ENCODE results near the gene FBXO24.

FBXO24 gene

DNA sequence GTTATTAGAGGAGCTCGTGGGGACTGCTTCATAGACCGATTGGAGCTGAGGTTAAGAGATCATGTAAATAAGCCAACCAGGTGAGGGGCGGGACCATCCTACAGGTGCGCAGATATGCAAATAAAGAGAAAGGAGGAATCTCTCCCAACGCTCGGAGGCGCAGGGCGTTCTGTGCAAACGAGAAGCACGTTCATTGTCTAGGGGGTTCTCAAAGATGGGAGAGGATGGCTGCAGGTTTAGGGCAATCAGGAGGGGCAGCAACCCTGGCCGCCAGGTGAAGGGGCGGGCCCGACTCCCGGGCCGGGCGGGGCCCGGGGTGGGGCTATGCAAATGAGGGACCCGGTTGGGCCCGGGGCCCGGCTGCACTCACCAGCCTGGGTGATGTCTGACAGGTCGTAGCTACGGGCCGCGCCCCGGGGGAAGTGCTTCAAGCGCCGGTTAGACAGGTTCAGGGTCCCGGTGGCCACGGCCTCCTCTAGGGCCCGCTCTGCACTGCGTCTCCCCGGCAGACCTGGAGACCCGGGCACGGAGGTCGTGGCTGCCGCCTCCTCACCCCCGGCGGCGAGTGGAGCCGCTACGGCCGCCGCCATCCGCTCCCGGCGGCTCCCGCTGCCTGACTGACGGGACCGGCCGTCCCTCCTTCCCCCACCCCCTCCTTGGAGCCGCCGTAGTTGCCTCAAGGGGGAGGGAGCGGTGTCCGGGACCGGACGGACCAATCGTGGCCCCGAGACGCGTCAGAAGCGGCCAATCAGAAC is 440 bp upstream of the FBXO24 start, which contains the start of gene LRCH4:
Gene LRCH4 (minus strand): TSS at position 619 of the 755 bp plus-strand sequence. CDS start 29 bp downstream, at position 590.
- Mint-ChIP-seq H3K4me1 (peaks cover 40% of the 10 kb centered on the region), H3K36me3 (ENCODE audit: low read depth) (peaks cover 3% of the 10 kb centered on the region), H3K27me3 (peaks cover 3% of the 10 kb centered on the region), H3K9me3 (no peaks in the 10 kb centered on the region), H3K4me3 (peak within 1 kb of the TSS; percentile 98), H3K27ac (peak within 1 kb of the TSS; percentile 90)
- ATAC-seq, result peak; percentile 5
- peak; percentile 67 for DNase-seq

DNA sequence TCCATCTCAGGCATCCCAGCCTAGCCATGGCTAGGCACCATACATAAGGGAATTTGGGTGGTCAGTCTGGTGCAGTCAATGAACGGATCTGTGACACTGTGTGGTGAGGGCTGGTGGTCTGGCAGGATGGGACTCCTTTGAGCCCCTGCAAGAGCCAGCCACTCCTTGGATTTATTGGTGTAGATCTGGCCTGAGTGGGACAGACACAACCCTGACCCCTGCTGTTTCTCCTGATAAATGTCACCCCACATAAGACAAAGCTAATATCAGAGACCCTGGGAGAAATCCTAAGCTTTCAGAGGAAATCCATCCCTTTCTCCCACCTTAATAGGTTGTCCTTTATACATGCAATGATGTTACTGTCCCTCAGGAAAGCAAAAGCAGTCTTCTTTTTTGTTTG is 2.3 kb downstream of the FBXO24 start:
- Mint-ChIP-seq H3K27ac (no peak overlapping the region), H3K4me1 (peaks cover 25% of the 10 kb centered on the region), H3K9me3 (no peaks in the 10 kb centered on the region), H3K4me3 (peak overlapping the region; percentile 0), H3K36me3 (ENCODE audit: low read depth) (peaks cover 3% of the 10 kb centered on the region), H3K27me3 (peaks cover 3% of the 10 kb centered on the region)
- no peak for ATAC-seq
- no peak for DNase-seq

DNA sequence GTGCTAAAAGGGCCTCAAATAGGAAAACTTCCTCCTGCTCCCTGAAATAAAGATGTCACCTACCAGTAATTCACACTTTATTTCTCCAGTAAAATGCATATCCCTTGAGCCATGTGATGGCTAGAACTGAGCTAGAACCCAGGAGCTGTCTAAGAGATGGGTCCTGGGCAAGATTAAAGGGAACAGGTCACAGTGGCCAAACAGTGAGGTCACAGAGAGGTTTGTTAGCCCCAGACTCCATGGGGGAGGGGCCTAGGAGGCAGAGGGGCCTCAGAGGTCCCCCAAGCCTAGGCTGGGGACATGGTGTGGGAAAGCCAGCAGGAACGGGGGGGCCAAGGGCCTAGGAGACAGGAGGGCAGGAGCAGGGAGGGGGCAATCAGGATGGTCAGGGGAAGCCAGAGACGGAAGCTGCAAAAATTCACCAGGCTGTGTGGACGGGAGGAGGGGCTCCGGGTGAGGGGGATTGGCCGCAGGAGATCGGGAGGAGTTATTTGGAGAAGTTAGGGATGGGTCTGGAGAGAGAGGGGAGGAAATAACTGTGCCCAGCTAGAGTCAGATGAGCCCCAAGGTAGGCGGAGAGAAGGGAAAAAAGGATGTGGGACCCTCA is 3.3 kb downstream of the FBXO24 start:
- Mint-ChIP-seq H3K4me3 (no peak overlapping the region), H3K27me3 (peaks cover 3% of the 10 kb centered on the region), H3K27ac (no peak overlapping the region), H3K4me1 (peaks cover 17% of the 10 kb centered on the region), H3K9me3 (no peaks in the 10 kb centered on the region), H3K36me3 (ENCODE audit: low read depth) (peaks cover 3% of the 10 kb centered on the region)
- DNase-seq (no peak), ATAC-seq (no peak)

GRCh38 chr7:100590077-100590737 is 4.1 kb downstream of the FBXO24 start:
- DNase-seq (no peak), ATAC-seq (no peak)
- H3K27me3 Mint-ChIP-seq, result peaks cover 3% of the 10 kb centered on the region
- H3K36me3 Mint-ChIP-seq (ENCODE audit: low read depth), result peaks cover 3% of the 10 kb centered on the region
- H3K4me3 Mint-ChIP-seq, result no peak overlapping the region
- H3K9me3 Mint-ChIP-seq, result no peaks in the 10 kb centered on the region
- peaks cover 9% of the 10 kb centered on the region for H3K4me1 Mint-ChIP-seq
- H3K27ac Mint-ChIP-seq, result no peak overlapping the region

- no peak for ATAC-seq
- no peak overlapping the region for H3K27ac Mint-ChIP-seq
- no peaks in the 10 kb centered on the region for H3K36me3 Mint-ChIP-seq (ENCODE audit: low read depth)
- no peak overlapping the region for H3K4me3 Mint-ChIP-seq
- H3K27me3 Mint-ChIP-seq, result no peaks in the 10 kb centered on the region
- H3K4me1 Mint-ChIP-seq, result peaks cover under 1% of the 10 kb centered on the region
- DNase-seq, result no peak
- no peaks in the 10 kb centered on the region for H3K9me3 Mint-ChIP-seq
Measured at GRCh38 chr7:100591596-100591995, 5.5 kb downstream of the FBXO24 start.

GRCh38 chr7:100595188-100595587 is 9.1 kb downstream of the FBXO24 start:
- no peak overlapping the region for H3K4me3 Mint-ChIP-seq
- no peaks in the 10 kb centered on the region for H3K27me3 Mint-ChIP-seq
- DNase-seq (no peak), ATAC-seq (no peak)
- no peak overlapping the region for H3K27ac Mint-ChIP-seq
- H3K4me1 Mint-ChIP-seq, result peaks cover 2% of the 10 kb centered on the region
- H3K36me3 Mint-ChIP-seq (ENCODE audit: low read depth), result no peaks in the 10 kb centered on the region
- H3K9me3 Mint-ChIP-seq, result no peaks in the 10 kb centered on the region

GRCh38 chr7:100598425-100598824 is 12.3 kb downstream of the FBXO24 start:
- Mint-ChIP-seq H3K27ac (no peak overlapping the region), H3K9me3 (no peaks in the 10 kb centered on the region), H3K27me3 (no peaks in the 10 kb centered on the region), H3K4me3 (no peak overlapping the region), H3K4me1 (peaks cover 6% of the 10 kb centered on the region), H3K36me3 (ENCODE audit: low read depth) (no peaks in the 10 kb centered on the region)
- ATAC-seq (no peak), DNase-seq (no peak)

- ATAC-seq, result no peak
- no peak overlapping the region for H3K4me3 Mint-ChIP-seq
- H3K9me3 Mint-ChIP-seq, result no peaks in the 10 kb centered on the region
- peaks cover 2% of the 10 kb centered on the region for H3K27me3 Mint-ChIP-seq
- no peaks in the 10 kb centered on the region for H3K36me3 Mint-ChIP-seq (ENCODE audit: low read depth)
- no peak for DNase-seq
- peaks cover 12% of the 10 kb centered on the region for H3K4me1 Mint-ChIP-seq
- H3K27ac Mint-ChIP-seq, result no peak overlapping the region
Measured at GRCh38 chr7:100599911-100600729, 14.0 kb downstream of the FBXO24 start.

- H3K4me3 Mint-ChIP-seq, result no peak overlapping the region
- H3K27me3 Mint-ChIP-seq, result peaks cover 2% of the 10 kb centered on the region
Measured at GRCh38 chr7:100600730-100601038, 14.6 kb downstream of the FBXO24 start.

GRCh38 chr7:100602889-100603725 is 17.0 kb downstream of the FBXO24 start:
- no peak overlapping the region for H3K27ac Mint-ChIP-seq
- DNase-seq, result no peak

More at GRCh38 chr7:100600730-100601038, 14.6 kb downstream of the FBXO24 start:
- ATAC-seq (no peak), DNase-seq (no peak)
- Mint-ChIP-seq H3K27ac (no peak overlapping the region), H3K36me3 (ENCODE audit: low read depth) (no peaks in the 10 kb centered on the region), H3K9me3 (no peaks in the 10 kb centered on the region), H3K4me1 (peaks cover 17% of the 10 kb centered on the region)

GRCh38 chr7:100603726-100604027 is 17.5 kb downstream of the FBXO24 start:
- DNase-seq (no peak), ATAC-seq (no peak)
- Mint-ChIP-seq H3K4me3 (peak overlapping the region; percentile 76), H3K36me3 (ENCODE audit: low read depth) (no peaks in the 10 kb centered on the region), H3K27me3 (peaks cover 5% of the 10 kb centered on the region), H3K4me1 (peaks cover 20% of the 10 kb centered on the region), H3K27ac (peak overlapping the region; percentile 67), H3K9me3 (no peaks in the 10 kb centered on the region)

More at GRCh38 chr7:100602889-100603725, 17.0 kb downstream of the FBXO24 start:
- H3K4me1 Mint-ChIP-seq, result peaks cover 20% of the 10 kb centered on the region
- peak overlapping the region; percentile 76 for H3K4me3 Mint-ChIP-seq
- no peaks in the 10 kb centered on the region for H3K36me3 Mint-ChIP-seq (ENCODE audit: low read depth)
- ATAC-seq, result no peak
- H3K9me3 Mint-ChIP-seq, result no peaks in the 10 kb centered on the region
- peaks cover 5% of the 10 kb centered on the region for H3K27me3 Mint-ChIP-seq

- peak overlapping the region; percentile 67 for H3K27ac Mint-ChIP-seq
- peaks cover 5% of the 10 kb centered on the region for H3K27me3 Mint-ChIP-seq
- ATAC-seq (peak; percentile 86), DNase-seq (peak; percentile 86)
- no peaks in the 10 kb centered on the region for H3K9me3 Mint-ChIP-seq
- H3K36me3 Mint-ChIP-seq (ENCODE audit: low read depth), result no peaks in the 10 kb centered on the region
- peak overlapping the region; percentile 76 for H3K4me3 Mint-ChIP-seq
- H3K4me1 Mint-ChIP-seq, result peaks cover 20% of the 10 kb centered on the region
Measured at GRCh38 chr7:100604028-100604975, 18.2 kb downstream of the FBXO24 start.
